Suppressor macrophage treated with lipopolysaccharide for 4 hours (primary cell): ENCODE results near the gene PDE7B.
A peak's percentile ranks its signal among the peaks of the same experiment; 100 is the strongest.

Source experiments
- DNase-seq: peaks from one replicate; pipeline ENCODE4 v3.0.0-alpha.2; 2020

PDE7B gene

DNA sequence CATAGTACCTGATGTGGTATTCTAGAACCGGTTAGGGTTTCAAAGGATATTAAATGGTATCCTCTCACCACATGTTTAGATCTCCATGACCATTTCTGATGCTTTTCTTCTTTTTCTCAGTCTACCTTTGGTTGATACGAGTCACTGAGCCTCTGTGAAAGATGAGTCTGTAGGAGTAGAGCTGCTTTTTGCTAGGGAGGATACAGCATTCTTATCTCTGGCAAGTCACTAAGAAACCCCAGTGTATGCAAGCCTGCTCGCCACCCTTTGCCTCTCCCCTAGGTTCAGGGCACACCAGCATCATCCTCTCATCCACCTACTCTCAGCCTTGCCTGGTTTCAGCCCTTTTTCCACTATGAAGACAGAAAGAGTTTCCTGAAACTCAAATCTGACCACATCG lies 308.7 kb downstream of the PDE7B start:
- no peak for DNase-seq

DNA sequence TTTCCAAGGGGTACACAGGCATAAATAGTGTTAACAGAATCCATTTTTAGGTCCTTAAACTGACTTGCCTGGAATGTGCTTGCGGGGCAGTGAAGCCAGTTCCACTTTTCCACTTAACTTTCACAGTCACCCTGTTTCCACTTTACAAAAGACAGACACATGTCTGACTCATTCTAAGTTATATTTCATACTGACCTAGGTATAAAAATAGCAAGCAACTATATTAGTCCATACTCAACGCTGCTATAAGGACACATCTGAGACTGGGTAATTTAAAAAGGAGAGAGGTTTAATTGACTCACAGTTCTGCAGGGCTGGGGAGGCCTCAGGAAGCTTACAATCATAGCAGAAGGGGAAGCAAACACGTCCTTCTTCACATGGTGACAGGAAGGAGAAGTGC lies 310.4 kb downstream of the PDE7B start:
- no peak for DNase-seq

DNA sequence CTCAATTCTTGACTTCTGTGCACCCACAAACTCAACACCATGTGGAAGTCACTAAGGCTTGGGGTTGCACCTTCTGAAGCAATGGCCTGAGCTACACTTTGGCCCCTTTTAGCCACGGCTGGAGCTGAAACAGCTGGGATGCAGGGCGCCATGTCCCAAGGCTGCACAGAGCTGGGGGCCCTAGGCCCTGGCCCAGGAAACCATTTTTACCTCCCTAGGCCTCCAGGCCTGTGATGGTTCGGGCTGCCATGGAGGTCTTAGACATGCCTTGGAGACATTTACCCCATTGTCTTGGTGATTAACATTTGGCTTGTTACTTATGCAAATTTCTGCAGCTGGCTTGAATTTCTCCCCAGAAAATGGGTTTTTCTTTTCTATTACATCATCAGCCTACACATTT lies 311.8 kb downstream of the PDE7B start:
- no peak for DNase-seq

DNA sequence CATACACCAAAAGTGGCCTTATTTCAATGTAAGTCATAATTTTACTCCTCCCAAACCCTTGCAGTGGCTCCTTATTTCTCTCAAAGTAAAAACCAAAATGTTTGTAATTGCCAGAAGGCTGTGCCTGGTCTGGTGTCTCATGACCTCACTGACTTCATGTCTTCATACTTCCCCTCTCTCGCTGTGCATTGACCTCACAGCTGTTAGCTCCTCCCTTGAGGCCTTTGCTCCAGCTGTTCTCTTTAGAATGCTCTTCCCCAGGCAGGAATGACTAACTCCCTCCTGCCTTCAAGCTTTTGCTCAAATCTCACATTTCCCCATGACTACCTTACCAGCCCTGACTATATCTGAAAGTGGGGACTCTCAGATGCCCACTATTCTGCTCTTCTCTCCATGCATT lies 315.3 kb downstream of the PDE7B start:
- peak; percentile 33 for DNase-seq

DNA sequence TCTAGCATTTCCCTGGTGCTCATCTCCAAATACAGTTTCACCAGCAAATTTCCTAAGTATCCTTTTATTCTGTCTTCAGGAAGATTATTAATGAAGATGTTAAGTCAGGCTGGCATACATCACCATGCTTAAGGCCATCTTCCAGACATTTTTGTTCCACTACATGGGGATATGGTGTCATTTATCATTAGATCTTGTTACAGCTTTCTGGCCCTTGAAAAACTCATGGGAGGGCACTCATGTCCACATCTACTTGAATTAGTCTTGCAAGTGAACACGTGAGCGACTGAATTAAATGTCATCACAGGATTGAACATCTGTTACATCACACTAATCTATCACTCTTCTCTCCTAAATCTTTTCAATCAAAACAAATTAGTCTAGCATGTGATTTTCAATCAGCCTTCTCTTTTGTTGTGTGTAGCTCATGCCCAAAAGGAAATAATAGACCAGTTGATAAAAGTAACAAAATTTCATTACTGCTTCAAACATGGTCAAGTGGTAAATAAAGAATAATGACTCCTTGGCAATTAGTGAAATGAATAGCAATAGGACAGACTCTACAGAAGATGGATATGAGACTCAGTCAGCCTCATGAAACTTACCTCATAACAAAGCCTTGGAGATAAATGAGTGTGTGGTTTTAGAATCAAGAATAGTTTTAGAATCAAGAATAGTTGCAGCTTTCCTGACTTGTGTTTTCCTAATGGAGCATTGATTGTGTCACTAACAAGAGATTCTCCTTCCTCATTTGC lies 318.1 kb downstream of the PDE7B start:
- no peak for DNase-seq

DNA sequence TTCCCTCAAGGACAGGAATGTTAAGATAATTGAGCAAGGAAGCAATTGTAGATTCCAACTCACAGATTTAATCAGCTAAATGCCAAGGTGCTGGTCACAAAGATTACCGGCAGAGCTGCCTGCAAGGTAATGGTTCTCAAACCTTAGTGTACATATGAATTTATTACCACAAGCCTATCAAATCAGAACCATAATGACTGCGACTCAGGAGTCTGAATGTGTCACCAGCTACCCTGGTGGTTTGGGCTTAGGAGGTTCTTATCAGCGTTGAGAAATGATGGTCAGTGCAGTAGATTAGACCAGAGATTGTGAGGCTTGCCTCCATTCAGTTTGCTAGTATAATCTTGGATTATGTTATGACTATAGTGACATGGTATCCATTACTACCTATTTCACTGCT lies 319.7 kb downstream of the PDE7B start:
- no peak for DNase-seq

DNA sequence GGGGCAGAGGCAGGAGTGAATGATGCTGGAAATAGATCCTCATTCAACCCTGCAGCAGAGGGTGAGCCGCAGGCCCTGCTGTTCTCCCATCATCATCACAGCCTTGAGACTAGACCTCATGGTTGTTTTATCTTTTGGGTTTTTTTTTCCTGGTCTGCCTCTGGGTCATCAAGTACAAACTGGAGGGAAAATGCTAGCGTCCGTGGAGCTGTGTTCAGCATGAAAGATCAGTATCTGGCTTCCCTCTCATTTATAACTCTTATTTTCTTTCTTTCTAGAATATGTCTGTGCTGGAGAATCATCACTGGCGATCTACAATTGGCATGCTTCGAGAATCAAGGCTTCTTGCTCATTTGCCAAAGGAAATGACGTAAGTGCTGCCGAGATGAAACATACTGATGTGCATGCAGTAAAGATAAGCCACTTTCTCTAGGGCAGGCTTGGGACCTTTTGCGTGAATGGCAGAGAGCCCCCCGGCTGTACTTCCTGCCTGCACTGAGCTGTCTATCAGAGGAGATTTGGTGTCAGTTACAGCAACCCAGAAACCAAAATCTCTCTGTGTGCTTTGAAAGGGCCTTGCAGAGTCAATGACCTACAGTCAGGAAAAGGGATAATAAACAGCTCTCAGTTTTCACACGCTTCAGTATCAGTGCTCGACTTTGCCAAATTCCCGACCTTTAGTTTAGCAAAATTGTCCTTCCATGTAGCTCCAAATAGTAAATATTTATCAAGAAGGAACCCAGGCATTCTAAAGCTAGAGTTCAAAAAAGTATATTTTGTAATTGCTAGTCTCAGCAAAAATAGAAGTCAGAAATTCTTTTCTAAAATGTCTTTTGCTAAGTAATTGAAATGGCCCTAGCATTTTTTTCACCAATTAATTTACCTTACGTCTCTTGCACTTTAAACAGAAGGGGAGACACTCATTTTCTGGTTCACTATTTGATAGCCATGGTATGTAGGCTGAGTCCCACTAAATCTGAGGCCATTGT lies 322.3 kb downstream of the PDE7B start:
- no peak for DNase-seq

DNA sequence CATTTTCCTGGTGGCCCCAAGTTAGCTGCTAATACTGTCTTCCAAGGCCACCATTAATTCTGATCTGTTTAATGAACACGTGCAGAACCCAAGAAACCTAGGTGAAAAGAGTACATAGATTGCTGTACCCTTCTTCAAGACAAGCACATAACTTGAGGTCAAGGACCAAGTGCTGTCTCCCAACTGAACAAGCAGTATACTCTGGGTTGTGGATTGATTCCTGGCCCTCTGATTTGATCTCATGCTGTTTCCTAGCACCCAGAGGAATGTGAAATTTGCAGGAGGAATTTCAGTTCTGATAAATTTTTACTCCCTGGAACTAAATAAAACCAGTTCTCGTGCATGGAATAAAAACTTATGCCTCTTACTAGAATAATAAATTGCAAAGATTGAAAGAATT lies 323.0 kb downstream of the PDE7B start:
- no peak for DNase-seq

DNA sequence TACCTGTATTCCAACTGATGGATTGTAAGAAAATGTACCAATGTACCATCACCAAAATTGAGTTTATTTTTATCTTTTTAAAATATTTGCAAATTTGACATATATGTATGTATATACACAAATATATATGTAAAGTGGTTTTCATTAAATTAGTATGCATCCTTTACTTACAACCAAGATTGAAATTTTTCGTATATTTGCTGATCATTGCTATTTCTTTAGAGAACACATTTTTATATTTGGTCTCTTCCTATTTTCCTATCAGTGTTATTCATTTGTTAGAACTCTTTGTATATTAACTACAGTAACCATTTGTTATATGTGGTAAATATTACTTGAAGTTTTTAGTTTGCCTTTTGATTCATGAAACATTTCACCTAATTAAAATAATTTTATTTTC lies 324.4 kb downstream of the PDE7B start:
- no peak for DNase-seq

DNA sequence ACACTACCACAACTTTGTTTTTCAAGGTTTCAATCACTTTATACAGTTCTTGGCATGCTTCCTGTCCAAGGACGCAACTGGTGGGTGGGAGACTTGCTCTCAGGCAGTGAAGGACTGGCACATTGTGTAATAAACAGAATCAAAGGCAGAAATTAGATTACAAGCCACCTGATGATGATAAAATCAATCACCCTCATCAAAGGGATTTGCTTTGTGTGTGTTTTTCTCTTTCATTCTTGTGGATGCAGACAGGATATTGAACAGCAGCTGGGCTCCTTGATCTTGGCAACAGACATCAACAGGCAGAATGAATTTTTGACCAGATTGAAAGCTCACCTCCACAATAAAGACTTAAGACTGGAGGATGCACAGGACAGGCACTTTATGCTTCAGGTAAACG lies 327.2 kb downstream of the PDE7B start:
- DNase-seq = no peak

DNA sequence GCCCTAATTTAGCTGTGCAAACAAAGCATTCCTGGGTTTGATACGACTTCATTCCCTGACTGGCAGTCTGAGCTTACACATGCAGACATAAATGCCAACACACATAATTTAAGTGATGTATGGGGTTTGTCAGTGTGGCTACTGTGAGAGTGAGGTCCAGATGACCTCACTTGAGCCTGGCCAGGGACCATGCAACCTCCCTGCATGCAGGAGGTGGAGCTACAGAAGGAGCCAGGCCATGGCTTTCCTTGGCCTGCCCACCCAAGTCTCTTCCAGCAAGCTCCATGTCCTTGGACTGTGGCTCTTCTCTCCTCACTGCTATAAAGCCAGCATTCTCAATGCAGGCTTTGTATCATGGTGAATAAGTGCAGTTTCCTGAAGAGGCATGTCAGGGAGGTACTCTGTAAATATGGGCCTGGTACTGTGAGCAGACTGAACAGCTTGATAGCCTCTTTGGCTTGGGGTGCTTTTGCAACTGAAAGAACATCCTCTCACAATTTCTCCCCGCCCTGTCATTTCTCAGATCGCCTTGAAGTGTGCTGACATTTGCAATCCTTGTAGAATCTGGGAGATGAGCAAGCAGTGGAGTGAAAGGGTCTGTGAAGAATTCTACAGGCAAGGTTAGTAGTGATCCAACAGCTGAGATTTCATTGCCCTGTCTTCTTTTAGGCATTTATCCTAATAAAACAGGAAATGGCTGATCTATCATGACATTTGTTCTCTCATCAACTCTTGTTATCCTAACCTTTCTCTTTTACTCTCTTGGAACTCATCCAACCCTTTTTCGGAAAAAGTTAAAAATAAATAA lies 329.4 kb downstream of the PDE7B start:
- no peak for DNase-seq

DNA sequence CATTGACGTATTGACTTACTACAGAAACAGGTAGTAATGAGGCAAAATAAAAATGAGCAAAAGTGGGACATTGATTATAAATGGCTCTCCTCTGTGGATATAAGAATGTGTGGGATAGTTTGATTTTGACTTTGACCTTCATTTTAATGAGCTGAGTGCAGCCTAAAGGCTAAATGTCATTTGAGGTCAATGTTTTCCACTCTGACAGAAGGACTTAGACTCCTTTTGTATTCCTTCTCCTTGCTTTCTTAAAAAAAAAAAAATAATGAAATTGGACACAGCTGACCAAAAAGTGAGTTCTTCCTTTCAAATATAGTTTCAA lies 330.0 kb downstream of the PDE7B start:
- no peak for DNase-seq

DNA sequence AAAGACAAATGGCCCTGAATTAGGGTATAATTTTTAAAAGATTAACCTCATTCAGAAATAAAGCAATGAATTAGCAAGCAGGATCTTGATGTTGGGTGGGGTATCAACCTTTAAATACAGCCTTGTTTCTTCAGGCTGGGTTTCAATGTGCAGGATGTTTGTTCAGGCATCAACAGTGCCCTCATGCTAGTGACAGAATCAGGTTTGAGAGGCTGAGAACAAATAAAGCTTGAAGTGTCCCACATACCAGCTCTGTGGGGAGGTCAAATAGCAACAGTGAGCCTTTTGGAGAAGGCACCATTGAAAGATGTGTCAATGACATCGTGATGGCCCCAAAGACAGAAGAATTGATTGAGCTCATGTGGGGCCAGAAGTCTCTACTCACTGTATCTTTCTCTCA lies 330.4 kb downstream of the PDE7B start:
- no peak for DNase-seq

DNA sequence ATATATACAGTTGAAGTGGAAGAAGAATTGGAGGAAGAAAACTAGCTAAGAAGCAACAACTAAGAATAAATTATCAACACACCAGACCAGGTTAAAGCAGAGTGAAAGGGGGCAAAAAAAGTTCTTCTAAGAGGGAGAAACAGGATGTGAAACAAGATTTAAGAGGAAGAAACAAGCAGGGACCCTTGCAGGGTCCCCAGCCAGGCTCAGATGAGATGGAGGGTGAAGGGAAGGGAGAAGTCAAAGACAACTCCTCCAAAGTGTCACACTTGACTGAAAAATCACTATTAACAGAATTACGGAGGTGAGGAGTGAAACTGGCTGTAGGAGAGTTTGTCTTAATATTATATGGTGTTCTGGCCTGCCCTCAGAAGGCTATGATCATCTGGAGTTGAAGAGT lies 333.2 kb downstream of the PDE7B start:
- DNase-seq = no peak

DNA sequence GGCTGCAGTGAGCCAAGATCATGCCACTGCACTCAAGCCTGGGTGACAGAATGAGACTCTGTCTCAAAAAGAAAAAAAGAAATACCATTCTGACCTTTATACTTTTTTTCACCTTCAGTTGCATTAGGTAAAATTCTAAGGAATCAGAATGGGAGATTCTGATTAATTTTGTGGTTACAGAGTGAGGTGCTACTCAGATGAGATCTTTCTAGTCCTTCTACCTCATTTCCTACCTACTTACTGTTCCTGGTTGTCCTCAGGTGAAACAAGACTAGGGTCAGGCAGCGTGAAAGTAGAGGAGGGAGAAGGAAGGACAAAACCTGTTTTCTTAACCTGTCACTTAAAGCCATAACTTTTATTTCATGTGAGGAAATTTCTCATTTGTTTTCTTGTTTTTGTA lies 334.9 kb downstream of the PDE7B start:
- no peak for DNase-seq

DNA sequence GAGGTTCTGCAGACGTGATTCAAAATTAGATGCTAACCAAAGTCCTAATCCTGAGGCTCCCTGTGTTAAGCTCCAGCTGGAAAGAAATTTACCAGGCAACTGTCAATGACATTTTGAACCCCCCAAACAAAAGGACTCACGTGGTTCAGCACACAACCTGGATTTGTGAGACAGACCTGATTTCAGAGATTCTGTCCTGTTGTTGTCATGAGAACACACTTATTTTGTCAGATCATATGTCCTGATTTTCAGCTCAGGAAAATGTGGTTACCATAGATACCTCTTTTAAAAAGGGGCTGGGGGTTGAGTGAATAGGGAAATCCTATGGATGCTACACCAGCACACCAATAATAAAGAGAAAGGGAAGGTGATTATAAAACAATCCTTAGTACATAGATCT lies 337.0 kb downstream of the PDE7B start:
- no peak for DNase-seq

DNA sequence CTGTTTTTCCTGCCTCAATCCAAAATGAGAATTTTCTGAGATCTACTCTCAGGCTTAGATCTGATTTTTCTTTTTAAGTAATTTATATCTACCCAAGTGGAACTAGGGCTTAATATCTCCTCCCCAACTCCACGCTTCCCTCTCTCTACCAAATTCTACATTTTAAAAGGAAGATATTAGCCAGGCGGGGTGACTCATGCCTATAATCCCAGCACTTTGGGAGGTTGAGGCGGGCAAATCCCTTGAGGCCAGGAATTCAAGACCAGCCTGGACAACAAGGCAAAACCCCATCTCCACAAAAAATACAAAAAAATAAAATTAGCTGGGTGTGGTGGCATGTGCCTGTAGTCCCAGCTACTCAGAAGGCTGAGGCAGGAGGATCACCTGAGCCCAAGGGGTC lies 337.6 kb downstream of the PDE7B start:
- no peak for DNase-seq

DNA sequence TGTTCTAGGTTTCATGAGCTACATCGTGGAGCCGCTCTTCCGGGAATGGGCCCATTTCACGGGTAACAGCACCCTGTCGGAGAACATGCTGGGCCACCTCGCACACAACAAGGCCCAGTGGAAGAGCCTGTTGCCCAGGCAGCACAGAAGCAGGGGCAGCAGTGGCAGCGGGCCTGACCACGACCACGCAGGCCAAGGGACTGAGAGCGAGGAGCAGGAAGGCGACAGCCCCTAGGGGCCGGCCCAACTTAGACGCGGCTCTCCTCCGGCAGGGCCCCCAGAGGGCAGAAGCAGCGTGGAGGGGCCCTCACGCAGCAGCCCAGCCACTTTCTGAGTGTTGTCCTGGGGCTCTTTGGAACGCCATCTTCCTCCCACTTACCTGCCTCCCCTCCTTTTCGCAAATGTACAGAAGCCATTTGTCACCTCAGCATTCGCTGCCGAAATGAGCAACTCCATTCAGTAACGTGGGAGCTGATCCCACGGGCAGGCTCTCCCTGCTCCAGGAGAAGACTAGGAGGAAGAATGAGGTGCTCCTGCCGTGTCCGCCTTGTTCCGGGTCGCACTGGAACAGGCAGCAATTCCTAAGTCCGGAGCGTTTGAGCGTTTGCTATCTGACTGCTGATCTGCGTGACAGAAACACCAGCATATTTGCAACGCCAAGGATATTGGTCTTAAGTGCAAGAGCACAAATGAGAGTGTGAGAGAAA lies 340.3 kb downstream of the PDE7B start:
- DNase-seq = no peak

DNA sequence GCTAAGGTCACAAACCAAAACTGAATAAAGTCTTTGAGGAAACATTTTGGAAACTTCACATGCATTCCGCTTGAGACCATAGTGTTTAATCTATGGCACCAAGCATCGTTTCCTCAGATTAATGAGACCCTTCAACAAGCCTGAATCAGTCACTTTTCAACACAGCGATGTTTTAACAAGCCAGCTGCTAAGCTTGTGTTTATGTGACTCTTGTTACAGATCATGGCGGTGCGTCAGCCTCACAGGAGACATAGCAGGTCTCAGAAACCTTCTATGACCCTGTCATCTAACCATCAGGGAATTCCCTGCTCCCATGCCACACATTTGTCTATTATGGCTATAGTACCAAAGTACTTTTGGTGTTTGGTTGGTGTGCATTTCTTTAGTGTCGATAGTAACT lies 341.4 kb downstream of the PDE7B start:
- no peak for DNase-seq

DNA sequence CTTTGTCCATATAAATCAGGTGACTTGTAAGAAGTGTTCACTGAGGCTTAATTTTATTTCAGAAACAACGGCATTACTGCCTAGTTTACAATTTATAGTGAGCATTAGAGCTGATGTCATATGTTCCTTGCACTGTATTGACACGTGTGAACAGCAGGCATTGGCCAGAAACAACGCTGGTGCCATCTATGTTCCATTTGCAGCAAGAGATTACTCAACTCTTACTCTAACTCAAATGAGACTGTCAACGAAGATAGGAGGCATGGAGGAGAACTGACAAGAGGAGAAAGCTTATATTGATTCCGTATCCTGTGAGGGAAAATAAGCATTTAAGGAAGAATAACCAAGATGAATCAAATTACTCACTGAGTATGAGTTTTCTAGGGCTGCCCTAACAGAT lies 350.2 kb downstream of the PDE7B start:
- no peak for DNase-seq

DNA sequence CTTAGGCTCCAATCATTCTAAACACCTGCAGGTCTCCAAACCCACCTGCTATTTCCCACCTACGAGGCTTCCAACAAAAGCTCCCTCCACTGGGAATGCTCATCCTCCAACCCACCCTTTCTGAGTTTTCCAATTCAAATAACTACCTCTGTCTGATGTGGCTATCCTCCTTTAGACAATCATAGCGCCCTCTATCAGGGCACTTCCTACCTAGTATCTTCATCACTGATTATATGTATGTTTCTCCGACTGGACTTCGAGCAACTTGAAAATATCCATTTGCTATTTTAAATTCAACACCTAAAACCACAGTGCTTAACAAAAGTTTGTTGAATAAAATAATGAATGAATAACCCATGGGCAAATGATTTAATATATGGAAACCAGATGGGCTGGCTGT lies 357.3 kb downstream of the PDE7B start:
- DNase-seq = no peak

DNA sequence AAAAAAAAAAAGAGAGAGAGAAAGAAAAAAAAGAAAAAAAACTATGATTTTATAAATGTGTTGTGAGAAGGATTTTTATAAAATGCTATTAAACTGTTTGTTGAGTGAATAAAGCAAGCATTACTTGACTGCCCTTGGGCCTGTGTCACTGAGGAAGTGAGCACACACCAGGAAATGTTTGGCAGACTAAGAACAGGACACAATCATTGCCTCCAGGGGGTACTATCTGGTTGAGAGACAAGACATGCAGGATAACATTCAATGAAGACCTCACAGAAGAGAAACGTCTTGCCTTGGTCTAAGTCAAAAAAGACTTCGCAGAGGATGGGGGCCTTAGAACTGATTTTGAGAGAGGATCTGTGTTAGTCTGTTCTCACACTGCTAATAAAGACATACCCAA lies 358.0 kb downstream of the PDE7B start:
- DNase-seq = no peak
